ENCODE results near the gene PKMYT1. TPM values are rescaled to one million over a fixed set of nuclear protein-coding genes. Genes with fewer than 3 reads are reported as not detected.

Gene PKMYT1
- total and polyA plus RNA-seq, 12 donors, result 0.34 to 4.2 (median 0.71) TPM; not detected in 1

DNA sequence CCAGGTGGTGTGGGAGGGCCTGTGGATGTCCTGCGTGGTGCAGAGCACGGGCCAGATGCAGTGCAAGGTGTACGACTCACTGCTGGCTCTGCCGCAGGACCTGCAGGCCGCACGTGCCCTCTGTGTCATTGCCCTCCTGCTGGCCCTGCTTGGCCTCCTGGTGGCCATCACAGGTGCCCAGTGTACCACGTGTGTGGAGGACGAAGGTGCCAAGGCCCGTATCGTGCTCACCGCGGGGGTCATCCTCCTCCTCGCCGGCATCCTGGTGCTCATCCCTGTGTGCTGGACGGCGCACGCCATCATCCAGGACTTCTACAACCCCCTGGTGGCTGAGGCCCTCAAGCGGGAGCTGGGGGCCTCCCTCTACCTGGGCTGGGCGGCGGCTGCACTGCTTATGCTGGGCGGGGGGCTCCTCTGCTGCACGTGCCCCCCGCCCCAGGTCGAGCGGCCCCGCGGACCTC lies 33.3 kb upstream of the PKMYT1 start:
- intact Hi-C loops (cut with DNase I), result no loop called here
- H3K4me3 ChIP-seq, result no peak overlapping the region
- no peaks in the 10 kb centered on the region for H3K36me3 ChIP-seq
- DNase-seq, result no peak
- H3K4me1 ChIP-seq, result peaks cover 0 to 11% (median 7%) of the 10 kb centered on the region in 9 donors
- WGBS, 2 donors, result 39 to 55% methylated on average over 27 of the region's 27 CpGs
- ATAC-seq, result no peak
- TF ChIP-seq CTCF (IDR thresholded peaks at IDR 0.05), result no peak
- H3K9me3 ChIP-seq, result no peaks in the 10 kb centered on the region
- H3K27me3 ChIP-seq, result peaks cover 19 to 94% (median 73%) of the 10 kb centered on the region in 7 donors
- H3K27ac ChIP-seq, result no peak overlapping the region

GRCh38 chr16:3012828-3013420 lies 32.7 kb upstream of the PKMYT1 start, which contains the start of gene CLDN9:
Gene CLDN9, plus strand, starts transcription at chr16:3012923. Its CDS starts 440 bp downstream, at chr16:3013363.
- peaks cover 0 to 11% (median 4%) of the 10 kb centered on the region in 9 donors for H3K4me1 ChIP-seq
- no peak for TF ChIP-seq CTCF (IDR thresholded peaks at IDR 0.05)
- DNase-seq, result no peak
- intact Hi-C loops (cut with DNase I), result no loop called here
- no peaks in the 10 kb centered on the region for H3K9me3 ChIP-seq
- no peak within 1 kb of the TSS for H3K4me3 ChIP-seq
- H3K27me3 ChIP-seq, result peaks cover 18 to 94% (median 73%) of the 10 kb centered on the region in 7 donors
- ATAC-seq, result peak in 2 of 8 donors; percentile 6 to 34
- no peaks in the 10 kb centered on the region for H3K36me3 ChIP-seq
- WGBS, 2 donors, result 35 to 40% methylated on average over 27 of the region's 27 CpGs
- H3K27ac ChIP-seq, result no peak within 1 kb of the TSS

GRCh38 chr16:3012246-3012645 lies 32.0 kb upstream of the PKMYT1 start:
- intact Hi-C loops (cut with DNase I), result no loop called here
- peaks cover 11 to 94% (median 73%) of the 10 kb centered on the region in 7 donors for H3K27me3 ChIP-seq
- ATAC-seq (no peak), DNase-seq (no peak)
- H3K9me3 ChIP-seq, result no peaks in the 10 kb centered on the region
- no peaks in the 10 kb centered on the region for H3K36me3 ChIP-seq
- H3K4me1 ChIP-seq, result peaks cover 0 to 16% (median 0%) of the 10 kb centered on the region in 9 donors
- TF ChIP-seq CTCF (IDR thresholded peaks at IDR 0.05), result no peak
- H3K4me3 ChIP-seq, result no peak overlapping the region
- H3K27ac ChIP-seq, result no peak overlapping the region
- 5 to 9% methylated on average over 19 of the region's 19 CpGs for WGBS, 2 donors

DNA sequence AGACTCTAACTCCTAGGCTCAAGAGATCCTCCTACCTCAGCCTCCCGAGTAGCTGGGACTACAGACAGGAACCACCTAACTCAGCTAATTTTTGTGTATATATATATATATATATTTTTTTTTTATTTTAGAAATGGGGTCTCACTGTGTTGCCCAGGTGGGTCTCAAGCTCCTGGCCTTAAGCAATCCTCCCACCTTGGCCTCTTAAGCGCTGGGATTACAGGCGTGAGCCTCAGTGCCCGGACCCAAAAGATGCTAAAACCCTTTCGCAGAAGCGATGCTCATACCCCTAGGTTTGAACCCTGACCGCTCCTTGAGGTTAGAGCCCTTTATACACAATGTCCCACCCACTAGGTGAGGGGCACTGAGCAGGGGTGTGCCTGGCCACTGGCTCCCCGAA lies 30.3 kb upstream of the PKMYT1 start:
- intact Hi-C loops (cut with DNase I), result no loop called here
- no peaks in the 10 kb centered on the region for H3K9me3 ChIP-seq
- no peak overlapping the region for H3K4me3 ChIP-seq
- ATAC-seq (no peak), DNase-seq (no peak)
- H3K27me3 ChIP-seq, result peaks cover 8 to 95% (median 83%) of the 10 kb centered on the region in 7 donors
- no peak overlapping the region for H3K27ac ChIP-seq
- 89 to 92% methylated on average over 8 of the region's 8 CpGs for WGBS, 2 donors
- H3K4me1 ChIP-seq, result peaks cover 0 to 26% (median 0%) of the 10 kb centered on the region in 9 donors
- peaks cover 0 to 4% (median 0%) of the 10 kb centered on the region in 9 donors for H3K36me3 ChIP-seq
- TF ChIP-seq CTCF (IDR thresholded peaks at IDR 0.05), result no peak

Measured in heart right ventricle (tissue), 16 donors.